Measurements from ENCODE around the gene NPHP1. TPM values are rescaled to one million over a fixed set of nuclear protein-coding genes. Genes with fewer than 3 reads are reported as not detected.

Gene NPHP1
- polyA plus RNA-seq, 1 donor from 2014 or later: 8.0 TPM

GRCh38 chr2:110211938-110212858 lies 7.4 kb upstream of the NPHP1 start, which contains the start of gene MTLN:
TSS of gene MTLN (minus strand) at chr2:110212547. CDS start at chr2:110212525, 22 bp downstream.
- no peaks in the 10 kb centered on the region for H4K20me1 ChIP-seq (ENCODE audit: insufficient read depth)
- no peaks in the 10 kb centered on the region for H3K36me3 ChIP-seq (ENCODE audit: insufficient read depth, low read length)
- H3K27ac ChIP-seq (ENCODE audit: low read length): peak within 1 kb of the TSS; percentile 64
- peak within 1 kb of the TSS; percentile 91 for H3K4me3 ChIP-seq (ENCODE audit: low read length)
- no peaks in the 10 kb centered on the region for H3K9me2 ChIP-seq (ENCODE audit: insufficient read depth, low read length)
- H3K9me3 ChIP-seq (ENCODE audit: low read length): no peaks in the 10 kb centered on the region
- H2AFZ ChIP-seq (ENCODE audit: low read depth, low read length): peak within 1 kb of the TSS; percentile 92
- peak; percentile 92 for TF ChIP-seq POLR2AphosphoS5 (IDR thresholded peaks at IDR 0.05)
- no peak for TF ChIP-seq EZH2 (IDR thresholded peaks at IDR 0.05; ENCODE audit: borderline replicate concordance, insufficient read depth, low read length, poor library complexity, severe bottlenecking)
- no peak for TF ChIP-seq SMC3 (conservative IDR thresholded peaks at IDR 0.05; ENCODE audit: poor library complexity)
- TF ChIP-seq EP300 (conservative IDR thresholded peaks at IDR 0.05; ENCODE audit: poor library complexity, severe bottlenecking): peak; percentile 62
- no peak for TF ChIP-seq RAD21 (conservative IDR thresholded peaks at IDR 0.05)
- TF ChIP-seq REST (IDR thresholded peaks at IDR 0.05; ENCODE audit: borderline replicate concordance): no peak
- peak; percentile 71 for TF ChIP-seq TAF1 (IDR thresholded peaks at IDR 0.05; ENCODE audit: low read depth)
- peak; percentile 89 for TF ChIP-seq MXI1 (conservative IDR thresholded peaks at IDR 0.05; ENCODE audit: poor library complexity, severe bottlenecking)
- TF ChIP-seq CTCF (IDR thresholded peaks at IDR 0.05; ENCODE audit: poor library complexity, severe bottlenecking): no peak
- peaks cover 16% of the 10 kb centered on the region for H3K79me2 ChIP-seq (replicated peaks; ENCODE audit: insufficient read depth, low read length)
- H3K27me3 ChIP-seq (ENCODE audit: insufficient read depth, low read depth, low read length): no peaks in the 10 kb centered on the region
- H3F3A ChIP-seq (ENCODE audit: insufficient read depth, low read length, poor library complexity, severe bottlenecking): no peaks in the 10 kb centered on the region
- peak within 1 kb of the TSS; percentile 84 for H3K9ac ChIP-seq (ENCODE audit: low read length)
- peak within 1 kb of the TSS; percentile 74 for H3K4me2 ChIP-seq (ENCODE audit: low read length)

GRCh38 chr2:110205660-110206455 lies 1.0 kb upstream of the NPHP1 start:
- H3K36me3 ChIP-seq (ENCODE audit: insufficient read depth, low read length): no peaks in the 10 kb centered on the region
- no peak overlapping the region for H3K27ac ChIP-seq (ENCODE audit: low read length)
- no peaks in the 10 kb centered on the region for H4K20me1 ChIP-seq (ENCODE audit: insufficient read depth)
- H3K9me3 ChIP-seq (ENCODE audit: low read length): no peaks in the 10 kb centered on the region
- H3K9ac ChIP-seq (ENCODE audit: low read length): no peak overlapping the region
- H3F3A ChIP-seq (ENCODE audit: insufficient read depth, low read length, poor library complexity, severe bottlenecking): no peaks in the 10 kb centered on the region
- no peaks in the 10 kb centered on the region for H3K79me2 ChIP-seq (replicated peaks; ENCODE audit: insufficient read depth, low read length)
- H3K9me2 ChIP-seq (ENCODE audit: insufficient read depth, low read length): no peaks in the 10 kb centered on the region
- peak overlapping the region; percentile 89 for H3K4me2 ChIP-seq (ENCODE audit: low read length)
- peak overlapping the region; percentile 86 for H3K4me3 ChIP-seq (ENCODE audit: low read length)
- no peak overlapping the region for H2AFZ ChIP-seq (ENCODE audit: low read depth, low read length)
- H3K27me3 ChIP-seq (ENCODE audit: insufficient read depth, low read depth, low read length): no peaks in the 10 kb centered on the region
- TF ChIP-seq EP300 (conservative IDR thresholded peaks at IDR 0.05; ENCODE audit: poor library complexity, severe bottlenecking): no peak
